ENCODE measurements around the gene GRK2. TPM values are rescaled to one million over a fixed set of nuclear protein-coding genes. Genes with fewer than 3 reads are reported as not detected.

GRK2 gene
- total and polyA plus RNA-seq, 2 of the 13 experiments (the other 11 are each of a cell fraction or from before 2014, with no cell fraction given): 31.3 to 42.4 TPM

GRCh38 chr11:67317205-67317887, 51.1 kb downstream of the GRK2 start (continued):
- peak; percentile 77; the same call in 1 of the 2 replicates for TF ChIP-seq ZBED4 (CRISPR knock-in tag; IDR thresholded peaks at IDR 0.05; ENCODE audit: borderline replicate concordance)
- peak; percentile 50; the same call in 1 of the 2 replicates for TF ChIP-seq TSC22D2 (CRISPR knock-in tag; IDR thresholded peaks at IDR 0.05; ENCODE audit: borderline replicate concordance)
- no peak for TF ChIP-seq THYN1 (CRISPR knock-in tag; IDR thresholded peaks at IDR 0.05; ENCODE audit: borderline replicate concordance, low read depth)
- peak; percentile 74 for TF ChIP-seq ZNF337 (CRISPR knock-in tag; IDR thresholded peaks at IDR 0.05; ENCODE audit: borderline replicate concordance, low read depth)
- no peak for TF ChIP-seq PRMT3 (CRISPR knock-in tag; IDR thresholded peaks at IDR 0.05; ENCODE audit: borderline replicate concordance, low read depth)
- TF ChIP-seq, protein P1, sequence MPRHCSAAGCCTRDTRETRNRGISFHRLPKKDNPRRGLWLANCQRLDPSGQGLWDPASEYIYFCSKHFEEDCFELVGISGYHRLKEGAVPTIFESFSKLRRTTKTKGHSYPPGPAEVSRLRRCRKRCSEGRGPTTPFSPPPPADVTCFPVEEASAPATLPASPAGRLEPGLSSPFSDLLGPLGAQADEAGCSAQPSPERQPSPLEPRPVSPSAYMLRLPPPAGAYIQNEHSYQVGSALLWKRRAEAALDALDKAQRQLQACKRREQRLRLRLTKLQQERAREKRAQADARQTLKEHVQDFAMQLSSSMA (CRISPR knock-in tag; IDR thresholded peaks at IDR 0.05): no peak
- TF ChIP-seq, protein P2, sequence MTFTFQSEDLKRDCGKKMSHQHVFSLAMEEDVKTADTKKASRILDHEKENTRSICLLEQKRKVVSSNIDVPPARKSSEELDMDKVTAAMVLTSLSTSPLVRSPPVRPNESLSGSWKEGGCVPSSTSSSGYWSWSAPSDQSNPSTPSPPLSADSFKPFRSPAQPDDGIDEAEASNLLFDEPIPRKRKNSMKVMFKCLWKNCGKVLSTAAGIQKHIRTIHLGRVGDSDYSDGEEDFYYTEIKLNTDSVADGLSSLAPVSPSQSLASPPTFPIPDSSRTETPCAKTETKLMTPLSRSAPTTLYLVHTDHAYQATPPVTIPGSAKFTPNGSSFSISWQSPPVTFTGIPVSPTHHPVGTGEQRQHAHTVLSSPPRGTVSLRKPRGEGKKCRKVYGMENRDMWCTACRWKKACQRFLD (CRISPR knock-in tag; IDR thresholded peaks at IDR 0.05; ENCODE audit: borderline replicate concordance): no peak
- TF ChIP-seq CREBL2 (CRISPR knock-in tag; IDR thresholded peaks at IDR 0.05; ENCODE audit: borderline replicate concordance): 0 out of 2 replicates have a peak, but pooled peaks have one; percentile 51
- TF ChIP-seq ZNF841 (CRISPR knock-in tag; IDR thresholded peaks at IDR 0.05; ENCODE audit: borderline replicate concordance): no peak
- TF ChIP-seq HHEX (CRISPR knock-in tag; IDR thresholded peaks at IDR 0.05): no peak
- TF ChIP-seq, protein P3, sequence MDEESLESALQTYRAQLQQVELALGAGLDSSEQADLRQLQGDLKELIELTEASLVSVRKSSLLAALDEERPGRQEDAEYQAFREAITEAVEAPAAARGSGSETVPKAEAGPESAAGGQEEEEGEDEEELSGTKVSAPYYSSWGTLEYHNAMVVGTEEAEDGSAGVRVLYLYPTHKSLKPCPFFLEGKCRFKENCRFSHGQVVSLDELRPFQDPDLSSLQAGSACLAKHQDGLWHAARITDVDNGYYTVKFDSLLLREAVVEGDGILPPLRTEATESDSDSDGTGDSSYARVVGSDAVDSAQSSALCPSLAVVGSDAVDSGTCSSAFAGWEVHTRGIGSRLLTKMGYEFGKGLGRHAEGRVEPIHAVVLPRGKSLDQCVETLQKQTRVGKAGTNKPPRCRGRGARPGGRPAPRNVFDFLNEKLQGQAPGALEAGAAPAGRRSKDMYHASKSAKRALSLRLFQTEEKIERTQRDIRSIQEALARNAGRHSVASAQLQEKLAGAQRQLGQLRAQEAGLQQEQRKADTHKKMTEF (CRISPR knock-in tag; IDR thresholded peaks at IDR 0.05): peak; percentile 89
- TF ChIP-seq ESRRA (CRISPR knock-in tag; IDR thresholded peaks at IDR 0.05; ENCODE audit: low read depth): 0 out of 2 replicates have a peak, but pooled peaks have one; percentile 21
- no peak for TF ChIP-seq MTA3 (CRISPR knock-in tag; IDR thresholded peaks at IDR 0.05)
- TF ChIP-seq, protein P4, sequence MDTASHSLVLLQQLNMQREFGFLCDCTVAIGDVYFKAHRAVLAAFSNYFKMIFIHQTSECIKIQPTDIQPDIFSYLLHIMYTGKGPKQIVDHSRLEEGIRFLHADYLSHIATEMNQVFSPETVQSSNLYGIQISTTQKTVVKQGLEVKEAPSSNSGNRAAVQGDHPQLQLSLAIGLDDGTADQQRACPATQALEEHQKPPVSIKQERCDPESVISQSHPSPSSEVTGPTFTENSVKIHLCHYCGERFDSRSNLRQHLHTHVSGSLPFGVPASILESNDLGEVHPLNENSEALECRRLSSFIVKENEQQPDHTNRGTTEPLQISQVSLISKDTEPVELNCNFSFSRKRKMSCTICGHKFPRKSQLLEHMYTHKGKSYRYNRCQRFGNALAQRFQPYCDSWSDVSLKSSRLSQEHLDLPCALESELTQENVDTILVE (CRISPR knock-in tag; IDR thresholded peaks at IDR 0.05): peak; percentile 68; the same call in 1 of the 2 replicates
- TF ChIP-seq ZNF260 (CRISPR knock-in tag; IDR thresholded peaks at IDR 0.05; ENCODE audit: borderline replicate concordance, low read depth): no peak
- TF ChIP-seq ZNF34 (CRISPR knock-in tag; IDR thresholded peaks at IDR 0.05; ENCODE audit: borderline replicate concordance): no peak
- TF ChIP-seq RBM39 (IDR thresholded peaks at IDR 0.05; ENCODE audit: low read depth, low read length, poor library complexity, severe bottlenecking): no peak
- peak; percentile 69; the same call in 1 of the 2 replicates for TF ChIP-seq FOXM1 (CRISPR knock-in tag; IDR thresholded peaks at IDR 0.05)
- TF ChIP-seq ZNF570 (CRISPR knock-in tag; IDR thresholded peaks at IDR 0.05; ENCODE audit: borderline replicate concordance): no peak
- TF ChIP-seq TCF7L2 (IDR thresholded peaks at IDR 0.05; ENCODE audit: low read depth, low read length): no peak

Data from HepG2 (cell line).